ENCODE measurements around the gene NEGR1.

DNA sequence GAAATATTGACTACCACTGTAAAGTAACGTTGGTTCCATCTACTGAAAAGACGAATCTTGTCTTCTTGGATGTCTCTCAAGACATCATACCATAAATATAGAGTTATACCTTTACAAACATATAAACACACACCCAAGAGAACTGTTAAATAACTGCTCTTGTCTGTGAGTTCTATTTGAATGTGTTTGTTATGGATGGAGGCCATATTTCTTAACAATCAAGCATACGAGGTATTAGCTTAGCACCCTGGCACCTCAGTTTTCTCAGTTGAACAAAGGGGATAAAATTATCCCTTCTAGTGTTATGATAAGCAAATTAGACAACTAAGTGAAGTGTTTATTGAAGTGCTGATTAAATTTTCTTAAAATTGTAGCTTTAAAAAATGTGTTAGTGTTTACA is 864.9 kb downstream of the NEGR1 start:
- TF ChIP-seq EZH2 (IDR thresholded peaks at IDR 0.05; ENCODE audit: insufficient read depth, low read length), result no peak
- TF ChIP-seq, protein P1, sequence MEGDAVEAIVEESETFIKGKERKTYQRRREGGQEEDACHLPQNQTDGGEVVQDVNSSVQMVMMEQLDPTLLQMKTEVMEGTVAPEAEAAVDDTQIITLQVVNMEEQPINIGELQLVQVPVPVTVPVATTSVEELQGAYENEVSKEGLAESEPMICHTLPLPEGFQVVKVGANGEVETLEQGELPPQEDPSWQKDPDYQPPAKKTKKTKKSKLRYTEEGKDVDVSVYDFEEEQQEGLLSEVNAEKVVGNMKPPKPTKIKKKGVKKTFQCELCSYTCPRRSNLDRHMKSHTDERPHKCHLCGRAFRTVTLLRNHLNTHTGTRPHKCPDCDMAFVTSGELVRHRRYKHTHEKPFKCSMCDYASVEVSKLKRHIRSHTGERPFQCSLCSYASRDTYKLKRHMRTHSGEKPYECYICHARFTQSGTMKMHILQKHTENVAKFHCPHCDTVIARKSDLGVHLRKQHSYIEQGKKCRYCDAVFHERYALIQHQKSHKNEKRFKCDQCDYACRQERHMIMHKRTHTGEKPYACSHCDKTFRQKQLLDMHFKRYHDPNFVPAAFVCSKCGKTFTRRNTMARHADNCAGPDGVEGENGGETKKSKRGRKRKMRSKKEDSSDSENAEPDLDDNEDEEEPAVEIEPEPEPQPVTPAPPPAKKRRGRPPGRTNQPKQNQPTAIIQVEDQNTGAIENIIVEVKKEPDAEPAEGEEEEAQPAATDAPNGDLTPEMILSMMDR (IDR thresholded peaks at IDR 0.05; ENCODE audit: insufficient read depth, low read depth, low read length), result no peak
